ENCODE results near the gene CFHR4. TPM values are rescaled to one million over a fixed set of nuclear protein-coding genes. Genes with fewer than 3 reads are reported as not detected.

CFHR4 gene
- total RNA-seq, 1 experiment from 2014 or later, result not detected

GRCh38 chr1:196955926-196956325, 68.1 kb downstream of the CFHR4 start (continued):
- TF ChIP-seq ATF3 (IDR thresholded peaks at IDR 0.05) (no peak), YY1 (IDR thresholded peaks at IDR 0.05; ENCODE audit: extremely low read depth, insufficient replicate concordance, low read depth, low read length) (no peak), TCF7L2 (IDR thresholded peaks at IDR 0.05; ENCODE audit: borderline replicate concordance, extremely low read depth, insufficient read depth, insufficient read length) (no peak), EZH2phosphoT487 (IDR thresholded peaks at IDR 0.05; ENCODE audit: borderline replicate concordance) (no peak), ELF1 (IDR thresholded peaks at IDR 0.05; ENCODE audit: borderline replicate concordance, low read depth) (no peak), ZFX (IDR thresholded peaks at IDR 0.05) (no peak), FOSL1 (IDR thresholded peaks at IDR 0.05; ENCODE audit: low read depth) (no peak), EZH2 (IDR thresholded peaks at IDR 0.05) (no peak), JUND (IDR thresholded peaks at IDR 0.05) (no peak)

GRCh38 chr1:196960854-196961253, 73.0 kb downstream of the CFHR4 start:
- Histone ChIP-seq H3K27ac (ENCODE audit: low read depth, low read length) (no peak overlapping the region), H3K4me3 (replicated peaks in 1 of 2; ENCODE audit: low read depth in 1 of 2, low read length in 2 of 2) (no peak overlapping the region), H2AFZ (ENCODE audit: low read depth, low read length, poor library complexity, severe bottlenecking) (no peak overlapping the region), H3K4me1 (ENCODE audit: control insufficient read depth in 1 of 2, insufficient read depth in 2 of 2, low read length in 2 of 2) (no peaks in the 10 kb centered on the region), H4K20me1 (ENCODE audit: insufficient read depth) (no peaks in the 10 kb centered on the region), H3K36me3 (ENCODE audit: control insufficient read depth in 1 of 2, insufficient read depth in 2 of 2, low read length in 2 of 2) (no peaks in the 10 kb centered on the region), H3K9ac (ENCODE audit: low read length) (no peak overlapping the region), H3K4me2 (ENCODE audit: low read length) (no peak overlapping the region), H3K9me3 (ENCODE audit: control insufficient read depth in 1 of 2, insufficient read depth in 1 of 2, low read depth in 1 of 2, low read length in 2 of 2) (no peaks in the 10 kb centered on the region), H3K27me3 (ENCODE audit: insufficient read depth, low read length) (no peaks in the 10 kb centered on the region), H3K9me2 (ENCODE audit: insufficient read depth) (no peaks in the 10 kb centered on the region), H3K79me2 (ENCODE audit: insufficient read depth, low read length) (no peaks in the 10 kb centered on the region)
- POLR2A ChIA-PET, result no interaction called here
- ATAC-seq (no peak), DNase-seq (ENCODE audit: low read depth, low spot score) (no peak)
- intact Hi-C loops (cut with micrococcal nuclease), result no loop called here
- no TSS peak for BruUV-seq (replicated peaks)
- CTCF ChIA-PET, result no interaction called here
- TF ChIP-seq SRF (IDR thresholded peaks at IDR 0.05; ENCODE audit: low read depth) (no peak), YY1 (IDR thresholded peaks at IDR 0.05; ENCODE audit: extremely low read depth, insufficient replicate concordance, low read depth, low read length) (no peak), ATF3 (IDR thresholded peaks at IDR 0.05) (no peak), CBX3 (IDR thresholded peaks at IDR 0.05; ENCODE audit: low read depth) (no peak), ZBTB33 (IDR thresholded peaks at IDR 0.05; ENCODE audit: extremely low read depth, insufficient replicate concordance, low read length) (no peak), RAD21 (IDR thresholded peaks at IDR 0.05; ENCODE audit: low read depth) (no peak), SIN3A (IDR thresholded peaks at IDR 0.05; ENCODE audit: low read depth) (no peak), EZH2 (IDR thresholded peaks at IDR 0.05) (no peak), FOSL1 (IDR thresholded peaks at IDR 0.05; ENCODE audit: low read depth) (no peak), MAX (IDR thresholded peaks at IDR 0.05) (no peak), POLR2A (IDR thresholded peaks at IDR 0.05; ENCODE audit: borderline replicate concordance, extremely low read depth, insufficient read depth, insufficient read length) (no peak), ZFX (IDR thresholded peaks at IDR 0.05) (no peak), JUND (IDR thresholded peaks at IDR 0.05) (no peak), ELF1 (IDR thresholded peaks at IDR 0.05; ENCODE audit: borderline replicate concordance, low read depth) (no peak), EGR1 (IDR thresholded peaks at IDR 0.05; ENCODE audit: low read depth) (no peak), CEBPB (IDR thresholded peaks at IDR 0.05; ENCODE audit: low read depth) (no peak)
- RAD21 ChIA-PET (ENCODE audit: low non-redundant PET in 1 of 2, low total read pairs in 2 of 2, uncharacterized antibody in 2 of 2, unreplicated experiment in 2 of 2), result no interaction called here

Measured in HCT116 (cell line).